ENCODE data around the gene CROCC2. TPM values are rescaled to one million over a fixed set of nuclear protein-coding genes. Genes with fewer than 3 reads are reported as not detected.

Gene CROCC2
- polyA plus RNA-seq, 1 donor = 0.09 TPM

- Histone ChIP-seq H3K36me3 (ENCODE audit: control insufficient read depth, insufficient read depth, low read length) (no peaks in the 10 kb centered on the region), H3K27ac (ENCODE audit: low read length) (no peak overlapping the region), H3K27me3 (ENCODE audit: control insufficient read depth, insufficient read depth, low read length) (no peaks in the 10 kb centered on the region), H3K4me1 (ENCODE audit: control insufficient read depth, insufficient read depth, low read length) (no peaks in the 10 kb centered on the region), H3K4me3 (ENCODE audit: low read length) (no peak overlapping the region), H3K9me3 (ENCODE audit: control insufficient read depth, low read depth, low read length) (no peaks in the 10 kb centered on the region)
- WGBS (ENCODE audit: insufficient coverage, low lambda C conversion rate) = no CpG with 5 or more reads among the region's 7 CpGs
- DNase-seq = no peak
These were observed 41.5 kb downstream of the CROCC2 start for GRCh38 chr2:240947607-240948006.

- H3K4me3 ChIP-seq (ENCODE audit: low read length) = no peak overlapping the region
- WGBS (ENCODE audit: insufficient coverage, low lambda C conversion rate) = no CpG with 5 or more reads among the region's 8 CpGs
- H3K36me3 ChIP-seq (ENCODE audit: control insufficient read depth, insufficient read depth, low read length) = no peaks in the 10 kb centered on the region
- H3K27me3 ChIP-seq (ENCODE audit: control insufficient read depth, insufficient read depth, low read length) = no peaks in the 10 kb centered on the region
- no peak for DNase-seq
- H3K9me3 ChIP-seq (ENCODE audit: control insufficient read depth, low read depth, low read length) = no peaks in the 10 kb centered on the region
- no peaks in the 10 kb centered on the region for H3K4me1 ChIP-seq (ENCODE audit: control insufficient read depth, insufficient read depth, low read length)
- H3K27ac ChIP-seq (ENCODE audit: low read length) = no peak overlapping the region
These were observed 42.0 kb downstream of the CROCC2 start for GRCh38 chr2:240948086-240948485.

DNA sequence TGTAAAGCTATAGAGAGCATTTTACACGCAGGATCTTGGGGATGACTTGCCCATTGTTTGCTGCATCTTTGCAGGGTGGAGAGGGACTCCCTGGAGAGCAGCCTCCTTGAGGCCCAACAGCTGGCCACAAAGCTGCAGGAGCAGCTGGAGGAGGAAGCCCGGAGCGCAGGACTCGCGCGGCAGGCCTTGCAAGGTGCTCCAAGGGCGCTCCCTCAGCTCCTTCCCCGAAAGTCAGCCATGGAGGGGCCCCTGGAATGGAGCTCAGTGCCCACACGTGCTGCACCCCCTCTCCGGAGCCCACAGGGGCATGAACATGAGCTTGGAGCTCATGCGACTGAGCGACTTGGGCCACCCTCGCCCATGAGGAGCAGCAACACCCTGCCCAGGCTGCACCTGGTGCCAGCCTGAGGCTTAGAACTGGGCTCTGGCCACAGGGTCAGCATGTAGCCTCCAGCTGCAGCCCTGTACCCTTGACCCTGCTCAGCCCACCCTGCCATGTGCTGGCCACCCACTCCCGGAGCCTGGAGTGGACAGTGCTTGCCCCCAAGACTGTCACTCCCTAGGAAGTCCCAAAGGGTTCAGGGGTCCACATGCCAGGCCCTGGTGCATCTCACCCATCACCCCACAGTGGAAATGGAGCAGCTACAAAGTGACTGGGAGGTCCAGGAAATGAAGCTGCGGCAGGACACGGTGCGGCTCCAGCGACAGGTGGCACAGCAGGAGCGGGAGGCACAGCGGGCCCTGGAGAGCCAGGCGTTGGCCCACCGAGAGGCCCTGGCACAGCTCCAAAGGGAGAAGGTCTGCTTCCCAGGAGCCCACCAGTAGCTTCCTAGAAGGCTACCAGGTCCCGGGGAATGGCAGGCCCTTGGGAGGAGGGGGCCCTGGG is 43.0 kb downstream of the CROCC2 start:
- no peak for DNase-seq
- H3K9me3 ChIP-seq (ENCODE audit: control insufficient read depth, low read depth, low read length) = no peaks in the 10 kb centered on the region
- no peaks in the 10 kb centered on the region for H3K36me3 ChIP-seq (ENCODE audit: control insufficient read depth, insufficient read depth, low read length)
- no peak overlapping the region for H3K27ac ChIP-seq (ENCODE audit: low read length)
- H3K4me3 ChIP-seq (ENCODE audit: low read length) = no peak overlapping the region
- H3K27me3 ChIP-seq (ENCODE audit: control insufficient read depth, insufficient read depth, low read length) = no peaks in the 10 kb centered on the region
- no CpG with 5 or more reads among the region's 23 CpGs for WGBS (ENCODE audit: insufficient coverage, low lambda C conversion rate)
- no peaks in the 10 kb centered on the region for H3K4me1 ChIP-seq (ENCODE audit: control insufficient read depth, insufficient read depth, low read length)

DNA sequence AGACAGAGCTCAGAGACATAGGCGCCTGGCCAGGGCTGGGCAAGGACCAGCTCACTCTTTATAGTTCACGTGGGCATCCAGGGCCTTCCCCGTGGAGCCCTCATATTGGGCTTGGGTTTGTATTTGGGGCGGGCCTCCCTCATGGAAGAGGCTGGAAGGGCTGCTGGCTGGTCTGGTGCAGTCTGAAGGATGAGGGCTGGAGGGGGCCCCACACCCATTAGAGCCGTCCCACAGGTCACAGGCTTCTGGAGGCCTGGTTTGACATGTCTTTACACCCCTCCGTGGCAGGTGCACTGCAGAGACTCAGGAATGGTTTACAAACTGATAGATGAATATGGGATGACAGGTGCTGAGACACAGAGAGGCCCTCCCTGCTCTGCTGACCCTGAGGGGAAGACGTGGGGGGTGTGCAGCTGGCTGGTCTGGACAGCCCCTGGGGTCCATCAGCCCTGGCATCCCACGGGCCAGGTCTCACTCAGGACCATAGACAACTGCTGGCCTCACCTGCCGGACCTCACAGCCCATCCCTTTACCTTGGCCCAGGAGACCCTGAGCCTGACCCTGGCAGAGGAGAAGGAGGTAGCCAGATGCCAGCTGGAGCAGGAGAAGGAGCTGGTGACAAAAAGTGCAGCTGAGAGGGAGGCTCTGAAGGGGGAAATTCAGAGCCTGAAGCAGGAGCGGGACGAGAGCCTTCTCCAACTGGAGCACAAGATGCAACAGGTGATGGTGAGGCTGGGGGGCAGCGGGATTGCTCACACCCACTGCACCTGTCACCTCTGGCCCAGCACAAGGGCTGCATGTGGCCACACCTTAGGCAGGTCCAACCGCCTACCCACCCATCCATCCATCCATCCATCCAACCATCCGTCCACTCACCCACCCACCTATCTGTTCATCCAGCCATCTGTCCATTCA is 43.9 kb downstream of the CROCC2 start:
- WGBS (ENCODE audit: insufficient coverage, low lambda C conversion rate) = 100% methylated on average over 2 of the region's 14 CpGs
- Histone ChIP-seq H3K27ac (ENCODE audit: low read length) (no peak overlapping the region), H3K36me3 (ENCODE audit: control insufficient read depth, insufficient read depth, low read length) (no peaks in the 10 kb centered on the region), H3K9me3 (ENCODE audit: control insufficient read depth, low read depth, low read length) (no peaks in the 10 kb centered on the region), H3K4me1 (ENCODE audit: control insufficient read depth, insufficient read depth, low read length) (no peaks in the 10 kb centered on the region), H3K4me3 (ENCODE audit: low read length) (no peak overlapping the region), H3K27me3 (ENCODE audit: control insufficient read depth, insufficient read depth, low read length) (peaks cover 6% of the 10 kb centered on the region)
- no peak for DNase-seq

- Histone ChIP-seq H3K9me3 (ENCODE audit: control insufficient read depth, low read depth, low read length) (no peaks in the 10 kb centered on the region), H3K4me3 (ENCODE audit: low read length) (no peak overlapping the region), H3K36me3 (ENCODE audit: control insufficient read depth, insufficient read depth, low read length) (no peaks in the 10 kb centered on the region), H3K27me3 (ENCODE audit: control insufficient read depth, insufficient read depth, low read length) (peaks cover 6% of the 10 kb centered on the region), H3K27ac (ENCODE audit: low read length) (no peak overlapping the region), H3K4me1 (ENCODE audit: control insufficient read depth, insufficient read depth, low read length) (peaks cover 3% of the 10 kb centered on the region)
- DNase-seq = no peak
- 88% methylated on average over 2 of the region's 3 CpGs for WGBS (ENCODE audit: insufficient coverage, low lambda C conversion rate)
These were observed 45.0 kb downstream of the CROCC2 start for GRCh38 chr2:240951045-240951594.

- peaks cover 6% of the 10 kb centered on the region for H3K27me3 ChIP-seq (ENCODE audit: control insufficient read depth, insufficient read depth, low read length)
- WGBS (ENCODE audit: insufficient coverage, low lambda C conversion rate) = 80% methylated on average over 1 of the region's 14 CpGs
- no peak overlapping the region for H3K4me3 ChIP-seq (ENCODE audit: low read length)
- DNase-seq = no peak
- no peaks in the 10 kb centered on the region for H3K9me3 ChIP-seq (ENCODE audit: control insufficient read depth, low read depth, low read length)
- peaks cover 3% of the 10 kb centered on the region for H3K4me1 ChIP-seq (ENCODE audit: control insufficient read depth, insufficient read depth, low read length)
- no peak overlapping the region for H3K27ac ChIP-seq (ENCODE audit: low read length)
- no peaks in the 10 kb centered on the region for H3K36me3 ChIP-seq (ENCODE audit: control insufficient read depth, insufficient read depth, low read length)
These were observed 46.5 kb downstream of the CROCC2 start for GRCh38 chr2:240952496-240953246.

DNA sequence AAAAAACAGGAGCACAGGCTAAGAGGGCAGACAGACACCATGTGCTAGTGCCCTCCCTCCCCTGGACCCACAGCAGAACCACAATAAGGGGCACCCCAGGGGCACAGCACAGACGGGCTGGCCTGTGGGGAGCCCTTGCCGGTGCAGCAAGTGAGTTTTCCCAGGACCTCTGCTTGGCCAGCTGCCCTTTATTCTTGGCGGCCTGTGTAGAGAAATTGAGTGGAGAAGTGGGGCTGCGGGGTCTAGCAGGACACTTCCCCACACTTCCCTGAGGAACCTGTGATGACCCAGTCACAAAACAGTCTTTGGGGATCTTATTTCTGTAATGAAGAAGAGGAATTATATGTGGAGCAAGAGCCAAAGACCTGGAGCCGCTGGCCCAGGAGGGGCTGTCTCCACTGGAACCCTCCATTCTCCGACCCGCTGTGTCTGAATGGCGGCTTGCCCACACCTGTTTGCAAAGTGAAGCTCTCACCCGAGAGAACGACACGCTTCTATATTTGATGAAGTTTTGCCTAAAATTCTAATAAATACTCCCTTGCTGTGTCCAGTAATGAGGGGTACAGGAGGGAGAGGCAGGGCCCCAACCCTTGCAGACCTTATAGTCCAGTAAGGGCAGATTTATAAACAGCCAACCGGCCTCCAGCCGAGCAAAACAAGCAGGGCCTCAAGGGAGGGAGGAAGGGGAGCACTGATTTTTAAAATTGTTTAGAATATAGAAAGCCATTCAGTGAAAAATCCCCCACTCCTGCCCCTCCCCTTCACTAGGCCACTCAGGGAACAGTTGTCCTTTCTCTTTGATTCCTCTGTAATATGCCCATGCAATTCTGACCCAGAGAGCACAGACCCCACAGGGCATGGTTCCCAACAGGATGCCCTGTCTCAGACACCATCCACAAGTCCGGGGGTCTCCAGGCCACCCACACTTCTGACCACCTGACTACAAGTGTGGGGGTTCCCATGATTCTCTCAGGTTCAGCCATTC is 47.6 kb downstream of the CROCC2 start:
- Histone ChIP-seq H3K4me1 (ENCODE audit: control insufficient read depth, insufficient read depth, low read length) (peaks cover 3% of the 10 kb centered on the region), H3K27me3 (ENCODE audit: control insufficient read depth, insufficient read depth, low read length) (peaks cover 6% of the 10 kb centered on the region), H3K4me3 (ENCODE audit: low read length) (no peak overlapping the region), H3K9me3 (ENCODE audit: control insufficient read depth, low read depth, low read length) (no peaks in the 10 kb centered on the region), H3K36me3 (ENCODE audit: control insufficient read depth, insufficient read depth, low read length) (no peaks in the 10 kb centered on the region), H3K27ac (ENCODE audit: low read length) (no peak overlapping the region)
- DNase-seq = no peak
- WGBS (ENCODE audit: insufficient coverage, low lambda C conversion rate) = 50% methylated on average over 2 of the region's 14 CpGs

DNA sequence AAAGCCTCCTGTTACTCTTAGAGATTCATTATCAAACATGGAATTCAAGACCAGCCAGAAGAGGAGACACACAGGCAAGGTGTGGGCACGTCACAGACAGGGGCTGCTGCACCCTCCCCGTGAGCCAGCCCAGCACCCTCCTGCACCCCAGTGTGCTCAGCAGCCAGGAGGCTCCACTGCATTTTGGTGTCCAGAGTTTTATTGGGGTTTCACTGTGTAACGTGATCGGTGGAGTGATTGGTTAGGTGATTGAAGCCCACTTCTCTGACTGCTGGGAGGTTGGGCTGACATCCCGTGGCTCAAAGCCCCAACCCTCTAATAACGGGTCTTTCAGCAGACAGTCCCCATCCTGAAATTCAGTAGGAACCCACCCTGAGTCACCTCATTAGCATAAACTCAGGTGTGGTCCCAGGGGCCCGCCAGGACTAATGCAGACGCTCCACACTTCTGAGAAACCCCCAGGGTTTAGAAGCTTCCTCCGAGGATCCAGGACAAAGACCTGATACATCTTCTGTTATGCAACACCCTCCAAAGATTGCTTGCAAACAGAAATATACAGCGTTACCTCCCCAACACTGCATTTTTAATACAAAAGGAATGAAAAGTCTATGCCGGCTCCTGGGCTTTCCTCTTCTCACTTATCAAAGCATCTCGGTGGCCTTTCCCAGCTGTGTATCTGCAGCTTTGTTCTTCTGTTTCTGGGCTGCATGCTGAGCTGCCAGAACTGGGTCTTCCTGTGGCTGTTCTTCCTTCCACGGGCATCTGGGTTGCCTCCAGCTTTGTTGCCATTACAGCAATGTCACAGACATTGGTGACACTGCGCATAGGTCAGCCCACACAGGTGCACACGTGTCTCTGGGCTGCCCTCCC is 48.5 kb downstream of the CROCC2 start:
- DNase-seq = no peak
- Histone ChIP-seq H3K27ac (ENCODE audit: low read length) (no peak overlapping the region), H3K9me3 (ENCODE audit: control insufficient read depth, low read depth, low read length) (no peaks in the 10 kb centered on the region), H3K36me3 (ENCODE audit: control insufficient read depth, insufficient read depth, low read length) (no peaks in the 10 kb centered on the region), H3K4me3 (ENCODE audit: low read length) (no peak overlapping the region), H3K4me1 (ENCODE audit: control insufficient read depth, insufficient read depth, low read length) (peaks cover 12% of the 10 kb centered on the region), H3K27me3 (ENCODE audit: control insufficient read depth, insufficient read depth, low read length) (peaks cover 6% of the 10 kb centered on the region)
- no CpG with 5 or more reads among the region's 15 CpGs for WGBS (ENCODE audit: insufficient coverage, low lambda C conversion rate)

Measured in large intestine (tissue), 3 donors.